Astrocyte (in vitro differentiated cells and primary cell): ENCODE results near the gene TMEM231.

ENCODE experiments used
- EZH2 ChIP-seq: IDR thresholded peaks from 2 replicates; pipeline ENCODE4 v1.6.1; 2012; ENCODE audit warnings: mild to moderate bottlenecking, low read length, inconsistent platforms; ENCODE audit not compliant: insufficient read depth
- TF ChIP-seq, protein P1 (sequence below): IDR thresholded peaks from 2 replicates; pipeline ENCODE4 v1.5.1; 2011; ENCODE audit warnings: low read depth, mild to moderate bottlenecking, inconsistent platforms, low read length, moderate library complexity; ENCODE audit not compliant: insufficient read depth

- TF ChIP-seq, protein P1, sequence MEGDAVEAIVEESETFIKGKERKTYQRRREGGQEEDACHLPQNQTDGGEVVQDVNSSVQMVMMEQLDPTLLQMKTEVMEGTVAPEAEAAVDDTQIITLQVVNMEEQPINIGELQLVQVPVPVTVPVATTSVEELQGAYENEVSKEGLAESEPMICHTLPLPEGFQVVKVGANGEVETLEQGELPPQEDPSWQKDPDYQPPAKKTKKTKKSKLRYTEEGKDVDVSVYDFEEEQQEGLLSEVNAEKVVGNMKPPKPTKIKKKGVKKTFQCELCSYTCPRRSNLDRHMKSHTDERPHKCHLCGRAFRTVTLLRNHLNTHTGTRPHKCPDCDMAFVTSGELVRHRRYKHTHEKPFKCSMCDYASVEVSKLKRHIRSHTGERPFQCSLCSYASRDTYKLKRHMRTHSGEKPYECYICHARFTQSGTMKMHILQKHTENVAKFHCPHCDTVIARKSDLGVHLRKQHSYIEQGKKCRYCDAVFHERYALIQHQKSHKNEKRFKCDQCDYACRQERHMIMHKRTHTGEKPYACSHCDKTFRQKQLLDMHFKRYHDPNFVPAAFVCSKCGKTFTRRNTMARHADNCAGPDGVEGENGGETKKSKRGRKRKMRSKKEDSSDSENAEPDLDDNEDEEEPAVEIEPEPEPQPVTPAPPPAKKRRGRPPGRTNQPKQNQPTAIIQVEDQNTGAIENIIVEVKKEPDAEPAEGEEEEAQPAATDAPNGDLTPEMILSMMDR, result no peak
- no peak for TF ChIP-seq EZH2
These were observed 60.9 kb downstream of the TMEM231 start, which contains the start of gene CHST6 for GRCh38 chr16:75495076-75495674.
